ENCODE data around the gene MAGI1.

Gene MAGI1

GRCh38 chr3:65824166-65824565, 214.6 kb downstream of the MAGI1 start:
- no peak for DNase-seq

DNA sequence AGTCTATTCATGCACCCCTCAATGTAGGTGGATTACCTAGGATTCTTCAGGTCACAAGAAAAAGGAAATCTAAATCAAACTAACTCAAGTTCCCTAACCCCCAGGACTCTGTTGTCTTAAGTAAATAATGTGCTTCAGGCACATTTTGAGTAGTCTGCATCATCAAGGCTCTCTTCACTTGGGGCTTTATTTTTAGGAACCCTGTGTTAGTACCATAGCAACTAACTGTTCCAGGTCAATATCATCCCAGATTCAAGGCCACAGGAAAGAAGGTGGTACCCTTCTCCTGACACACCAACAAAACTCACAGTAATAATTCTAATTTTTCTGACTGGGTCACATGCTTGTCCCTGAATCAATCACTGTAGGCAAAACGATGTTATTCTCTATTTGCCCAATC, 218.1 kb downstream of the MAGI1 start:
- DNase-seq = no peak

DNA sequence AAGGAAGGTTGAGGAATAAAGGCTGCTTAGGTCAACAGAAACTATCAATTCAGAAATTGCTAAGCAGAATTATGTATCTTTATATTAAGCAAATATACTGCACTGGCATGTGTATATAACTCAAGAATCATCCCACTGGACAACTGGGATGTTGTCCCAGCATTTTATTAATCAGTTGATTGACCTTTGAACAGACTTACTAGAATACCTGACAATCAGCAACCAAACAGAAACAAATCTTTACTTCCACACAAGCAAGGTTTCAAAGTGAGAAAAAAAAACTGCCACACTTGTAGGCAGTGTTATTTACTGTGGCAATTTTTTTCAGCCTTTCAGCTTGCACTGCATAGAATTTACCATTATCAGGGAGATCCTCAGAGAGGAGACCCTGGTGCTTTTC, 218.8 kb downstream of the MAGI1 start:
- DNase-seq = no peak

DNA sequence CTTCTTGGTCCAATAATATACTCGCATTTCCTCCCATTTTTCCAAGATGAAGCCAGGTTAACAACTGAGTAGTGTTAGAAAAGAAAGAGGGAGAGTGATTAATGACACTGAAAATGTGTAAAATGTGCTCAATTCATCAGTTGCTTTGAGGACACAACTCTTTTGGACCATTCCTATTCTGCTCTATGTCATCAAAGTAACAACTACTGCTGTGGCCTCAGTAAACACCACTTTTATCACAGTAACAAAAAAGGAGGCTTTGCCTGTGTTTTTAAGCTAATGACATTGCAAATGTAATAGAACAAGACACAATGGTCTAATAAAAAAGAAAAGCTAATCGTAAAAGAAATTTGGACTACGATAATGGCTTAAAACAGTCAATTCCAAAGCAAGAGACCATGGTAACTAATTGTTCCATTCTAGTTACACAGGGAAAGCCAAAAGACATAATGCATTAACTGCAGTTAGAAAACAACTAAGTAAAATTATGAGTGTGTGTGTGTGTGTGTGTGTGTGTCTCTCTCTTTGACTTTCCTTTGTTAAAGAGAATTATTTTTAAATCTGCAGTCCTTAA, 221.1 kb downstream of the MAGI1 start:
- no peak for DNase-seq

DNA sequence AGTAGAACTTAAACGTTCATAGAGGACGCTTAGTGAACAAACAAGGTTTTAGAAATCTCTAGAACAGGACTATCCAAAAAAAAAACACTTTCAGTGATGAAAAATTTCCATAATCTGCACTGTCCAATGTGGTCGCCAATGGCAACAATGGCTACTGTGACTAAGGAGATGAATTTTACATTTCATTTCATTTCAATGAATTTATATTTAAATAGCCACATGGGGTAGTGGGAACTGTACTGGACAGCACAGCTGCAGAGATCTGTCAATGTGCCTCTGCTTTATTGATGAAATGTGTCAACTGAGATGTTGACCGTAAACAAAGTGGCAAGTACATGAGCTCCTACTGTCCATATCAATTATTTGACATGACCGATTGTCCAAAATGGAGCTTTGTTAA, 222.5 kb downstream of the MAGI1 start:
- no peak for DNase-seq

GRCh38 chr3:65814845-65815578, 223.7 kb downstream of the MAGI1 start:
- DNase-seq = no peak

DNA sequence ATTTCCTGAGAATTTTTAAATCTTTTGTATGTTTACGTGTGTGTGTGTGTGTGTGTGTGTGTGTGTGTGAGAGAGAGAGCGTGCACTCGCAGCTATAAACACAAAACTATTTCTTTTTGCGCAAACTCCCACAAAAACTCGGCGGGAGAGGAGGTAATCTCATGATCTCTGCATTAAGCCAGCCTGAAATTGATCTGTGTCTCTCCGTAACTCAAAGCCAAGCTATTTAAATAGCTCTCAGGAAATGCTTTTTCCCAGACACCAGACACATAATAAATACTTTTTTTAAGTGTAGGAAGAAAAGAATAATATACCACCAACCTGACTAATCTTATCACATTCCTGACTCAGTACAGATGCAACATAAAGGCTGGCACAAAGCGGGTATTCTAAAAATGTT, 226.8 kb downstream of the MAGI1 start:
- DNase-seq = no peak

DNA sequence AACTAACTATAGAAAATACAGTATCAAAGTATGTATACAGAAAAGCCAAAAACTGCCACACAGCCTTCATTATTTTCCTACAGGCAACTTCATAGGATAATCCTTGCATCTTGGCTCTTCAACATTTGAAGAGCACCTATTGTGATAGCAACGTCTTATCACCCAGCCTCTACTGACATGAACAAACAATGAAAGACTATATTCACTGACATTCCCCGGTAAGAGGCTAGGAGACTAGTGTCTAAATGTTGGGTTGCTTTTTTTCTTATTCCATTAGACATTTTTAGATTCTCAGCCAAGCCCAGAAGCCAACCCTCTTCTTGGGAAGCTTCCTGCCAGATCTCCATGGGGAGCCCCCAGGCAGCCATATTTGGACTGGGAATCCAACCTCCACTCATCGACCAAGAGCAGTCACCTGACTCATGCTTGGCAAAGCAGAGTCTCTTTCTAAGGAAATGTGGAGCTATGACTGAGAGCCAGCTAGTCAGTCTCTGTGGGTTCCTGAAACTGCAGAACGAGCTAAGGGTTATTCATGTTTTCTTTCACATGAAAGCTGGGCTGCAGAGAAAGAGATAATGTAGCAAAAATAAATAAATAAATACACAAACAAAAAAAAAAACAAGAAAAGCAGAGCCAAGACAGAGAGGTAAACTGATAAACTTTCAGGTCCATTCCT, 227.5 kb downstream of the MAGI1 start:
- no peak for DNase-seq

- no peak for DNase-seq
Observed at GRCh38 chr3:65810302-65810701, 228.4 kb downstream of the MAGI1 start.

DNA sequence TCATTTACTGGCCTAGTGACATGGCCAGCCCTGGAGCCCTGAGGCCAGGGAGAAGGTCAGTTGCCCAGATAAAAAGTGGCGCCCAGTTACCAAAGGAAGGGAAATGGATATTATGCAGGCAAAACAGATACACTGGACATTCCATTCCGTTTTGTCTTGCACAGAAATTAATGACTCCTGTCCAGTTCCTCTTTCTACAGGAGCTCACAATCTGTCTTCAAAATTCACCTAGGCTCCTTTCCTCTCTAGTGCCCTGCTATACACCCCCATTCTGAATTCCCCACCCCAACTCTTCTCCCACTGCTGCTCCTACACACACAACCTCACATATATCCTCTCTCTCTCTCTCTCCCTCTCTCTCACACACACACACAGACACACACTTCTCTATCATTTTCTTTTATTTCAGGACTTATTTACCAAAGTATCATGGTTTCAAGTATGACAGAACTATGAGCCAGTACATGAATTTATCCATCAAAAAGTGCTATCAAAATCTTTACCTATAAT, 229.0 kb downstream of the MAGI1 start:
- DNase-seq = no peak

- no peak for DNase-seq
Observed at GRCh38 chr3:65808824-65809223, 229.9 kb downstream of the MAGI1 start.

GRCh38 chr3:65808407-65808806, 230.3 kb downstream of the MAGI1 start:
- DNase-seq = no peak

DNA sequence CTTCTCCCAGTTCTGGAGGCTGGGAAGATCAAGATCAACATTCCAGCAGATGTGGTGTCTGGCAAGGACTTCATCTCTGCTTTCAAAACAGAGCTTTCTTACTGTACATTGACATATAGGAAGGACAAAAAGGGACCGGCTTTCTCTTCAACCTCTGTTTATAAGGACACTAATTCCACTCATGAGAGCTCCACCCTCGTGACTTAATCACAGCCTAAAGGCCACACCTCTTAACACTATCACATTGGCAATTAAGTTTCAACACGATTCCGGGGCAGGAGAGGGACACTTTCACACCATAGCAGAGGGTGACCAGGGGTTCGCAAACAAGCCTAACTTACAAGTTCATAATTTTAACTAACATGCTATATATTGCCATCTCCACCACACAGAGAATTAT, 231.5 kb downstream of the MAGI1 start:
- no peak for DNase-seq

GRCh38 chr3:65806600-65806999, 232.1 kb downstream of the MAGI1 start:
- DNase-seq = no peak

- DNase-seq = no peak
Observed at GRCh38 chr3:65796676-65797075, 242.0 kb downstream of the MAGI1 start.

- DNase-seq = no peak
Observed at GRCh38 chr3:65795166-65795565, 243.6 kb downstream of the MAGI1 start.

DNA sequence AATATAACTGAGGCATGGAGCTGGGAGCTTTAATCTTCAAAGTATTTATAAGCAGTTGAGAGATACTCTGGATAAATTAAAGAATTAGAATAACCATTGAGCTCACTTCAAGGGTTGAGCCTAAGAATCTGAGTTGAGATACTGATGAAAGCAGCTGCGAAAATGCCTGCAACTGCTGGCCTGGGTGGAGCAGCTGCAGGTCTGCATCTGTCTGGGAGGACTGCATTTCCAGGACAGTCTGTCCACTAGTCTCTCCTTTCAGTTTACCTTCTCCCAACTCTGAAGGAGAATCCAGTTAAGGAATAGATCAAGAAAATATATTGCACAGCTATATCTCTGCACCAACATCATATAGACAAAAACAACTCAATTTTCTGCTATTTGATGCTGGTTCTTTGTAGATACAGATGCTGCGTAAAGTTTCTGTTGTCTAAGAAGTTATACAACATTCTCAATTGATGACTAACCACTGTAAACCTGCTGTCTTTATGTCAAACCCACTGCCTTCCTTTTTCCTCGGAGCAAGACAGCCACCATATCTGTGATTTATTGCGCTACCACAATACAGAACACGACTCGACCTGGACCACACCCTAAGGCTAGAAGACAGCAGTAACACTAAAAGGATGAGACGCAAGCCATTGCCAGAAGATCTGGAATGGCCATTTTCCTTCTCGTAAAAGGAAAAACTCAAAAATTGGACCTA, 245.1 kb downstream of the MAGI1 start:
- no peak for DNase-seq

- DNase-seq = no peak
Observed at GRCh38 chr3:65788461-65788860, 250.3 kb downstream of the MAGI1 start.

- DNase-seq = no peak
Observed at GRCh38 chr3:65787827-65788226, 250.9 kb downstream of the MAGI1 start.

GRCh38 chr3:65787340-65787739, 251.4 kb downstream of the MAGI1 start:
- no peak for DNase-seq

DNA sequence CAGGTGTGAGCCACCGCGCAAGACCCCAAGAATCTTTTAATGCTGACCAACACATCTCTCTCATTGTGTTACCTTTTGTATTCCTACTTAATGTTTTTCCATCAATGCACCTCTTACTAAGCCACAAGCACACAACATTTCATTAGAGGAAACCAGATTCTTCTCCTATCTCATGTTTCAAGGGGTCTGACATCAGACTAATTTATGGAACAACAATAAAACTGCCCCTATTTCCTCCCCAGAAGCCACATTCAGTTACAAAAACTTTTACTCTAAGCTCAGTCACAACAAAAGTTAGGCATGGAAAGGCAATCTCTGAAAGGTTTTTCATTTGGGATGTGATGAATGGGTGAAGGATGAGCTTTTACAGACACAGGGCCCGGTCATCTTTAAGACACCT, 251.8 kb downstream of the MAGI1 start:
- DNase-seq = no peak

DNA sequence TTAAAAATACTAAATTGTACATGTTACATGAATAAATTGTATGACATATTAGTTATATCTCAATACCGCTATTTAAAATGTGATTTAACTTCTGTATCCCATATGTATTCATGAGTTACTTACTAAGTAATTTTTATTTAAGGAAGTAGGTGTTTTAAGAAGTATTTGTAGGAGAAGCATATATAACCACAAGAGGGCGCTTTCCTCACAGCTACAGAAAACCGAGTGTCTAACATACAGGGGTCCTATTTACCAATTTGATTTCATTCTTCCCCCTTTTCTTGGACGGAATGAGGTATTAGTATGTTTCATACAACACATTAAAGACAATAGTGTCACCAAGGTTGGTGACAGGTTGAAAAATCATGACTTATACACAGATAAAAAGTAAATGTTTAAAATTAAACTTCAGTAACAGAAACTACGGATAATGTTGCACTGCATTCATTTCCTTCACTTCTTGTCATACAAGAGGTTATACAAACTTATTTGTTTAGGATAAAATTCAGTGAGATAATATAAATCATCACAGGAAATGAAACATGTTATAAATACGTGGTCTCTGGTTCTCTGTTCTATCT, 253.6 kb downstream of the MAGI1 start:
- DNase-seq = no peak

DNA sequence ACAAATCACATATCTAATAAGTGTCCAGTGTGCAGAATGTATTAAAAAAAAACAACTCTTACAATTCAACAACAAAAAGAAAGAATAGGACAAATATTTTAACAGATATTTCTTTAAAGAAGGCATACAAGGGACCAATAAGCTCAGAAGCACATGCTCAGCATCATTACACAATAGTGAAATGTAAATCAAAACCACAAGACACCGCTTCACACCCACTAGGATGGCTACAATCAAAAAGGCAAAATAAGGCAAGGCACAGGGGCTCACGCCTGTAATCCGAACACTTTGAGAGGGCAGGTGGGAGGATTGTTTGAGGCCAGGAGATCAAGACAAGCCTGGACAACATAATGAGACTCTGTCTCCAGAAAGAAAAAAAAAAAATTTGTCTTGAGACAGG, 255.6 kb downstream of the MAGI1 start:
- no peak for DNase-seq

Data from CD4-positive, alpha-beta T cell treated with Interleukin-17A for 4 hours (primary cell).